Gastroesophageal sphincter (tissue), 3 donors: ENCODE data around the gene LDOC1.

Source experiments
- CTCF ChIP-seq, 4 experiments: fragments of 200-600 bp in 2 of 4; fragments of 450-650 bp in 2 of 4; sonication (generic) in 1 of 4; IDR thresholded peaks; one replicate each; pipeline ENCODE4 v1.5.1; 2017 to 2019; ENCODE audit warnings: antibody characterized with exemption in 4 of 4, mild to moderate bottlenecking in 2 of 4, moderate library complexity in 2 of 4
- EP300 ChIP-seq: sonication (generic); formaldehyde crosslinking; IDR thresholded peaks from one replicate; pipeline ENCODE4 v1.6.1; 2017; ENCODE audit warnings: antibody characterized with exemption, mild to moderate bottlenecking
- POLR2AphosphoS5 ChIP-seq: sonication (generic); formaldehyde crosslinking; IDR thresholded peaks from one replicate; pipeline ENCODE4 v1.6.1; 2017; ENCODE audit warnings: antibody characterized with exemption

GRCh38 chrX:141142946-141143345 lies 34.0 kb downstream of the LDOC1 start:
- TF ChIP-seq EP300 (no peak), CTCF (IDR thresholded peaks at IDR 0.05) (no peak), POLR2AphosphoS5 (no peak)
